GM19193 (cell line): ENCODE data around the gene OCA2.

Source experiments
- POLR2A ChIP-seq: IDR thresholded peaks from 4 replicates; pipeline ENCODE4 v1.6.1; 2011; ENCODE audit not compliant: insufficient read depth, insufficient read length; ENCODE audit errors: extremely low read depth

OCA2 gene

DNA sequence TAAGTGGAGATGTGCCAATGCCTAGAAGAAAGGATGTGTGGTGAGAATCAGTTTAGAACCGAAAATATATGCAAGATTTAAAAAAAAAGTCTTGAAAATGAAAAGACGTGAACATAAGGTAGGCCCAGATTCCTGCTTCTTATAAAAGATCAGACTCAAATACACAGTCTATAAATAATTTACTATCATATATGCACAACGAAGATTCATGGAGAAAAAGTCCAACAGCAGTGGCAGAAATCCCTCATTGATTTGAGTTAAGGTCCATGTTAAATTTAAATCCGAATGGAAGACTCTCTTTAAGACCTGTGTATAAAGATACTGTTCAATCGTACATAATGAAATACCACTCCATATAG is 227.2 kb downstream of the OCA2 start:
- no peak for TF ChIP-seq POLR2A

DNA sequence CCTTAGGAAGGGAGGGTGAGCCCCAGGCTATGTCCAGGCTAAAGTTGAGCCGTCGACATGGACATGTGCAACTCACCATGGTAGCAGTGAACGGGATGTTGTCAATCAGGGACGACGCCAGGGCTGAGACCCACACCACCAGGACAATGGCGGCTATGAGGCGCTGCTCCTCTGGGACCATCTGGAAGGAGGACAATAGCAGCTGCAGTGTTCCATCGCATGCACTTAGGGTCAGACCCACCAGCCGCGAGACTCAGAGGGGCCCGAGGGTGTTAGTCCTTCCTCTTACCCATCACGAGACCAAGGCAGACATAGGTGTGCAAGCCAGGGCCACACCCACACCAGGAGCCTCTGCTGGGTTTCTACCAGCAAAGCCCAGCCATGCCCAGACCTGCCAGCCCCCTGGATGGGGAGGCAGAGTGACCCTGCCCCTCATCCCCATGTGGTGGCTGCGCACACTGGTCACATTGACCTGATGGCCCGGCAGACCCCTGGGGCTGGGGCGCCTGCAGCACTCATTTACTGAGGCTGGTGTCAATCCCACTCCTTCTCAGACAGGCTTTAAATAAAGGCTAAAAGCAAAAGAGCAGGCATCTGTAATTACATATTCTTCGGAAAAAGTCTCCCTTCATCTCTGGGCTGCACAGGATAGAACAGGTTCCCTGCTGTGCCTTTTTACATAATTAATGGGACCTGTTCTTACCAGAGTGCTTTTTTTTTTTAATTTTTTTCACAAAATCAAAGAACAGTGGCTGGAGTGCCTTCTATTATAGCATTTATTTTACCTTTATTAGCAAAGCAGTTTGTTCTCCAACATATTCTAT is 227.8 kb downstream of the OCA2 start:
- no peak for TF ChIP-seq POLR2A

DNA sequence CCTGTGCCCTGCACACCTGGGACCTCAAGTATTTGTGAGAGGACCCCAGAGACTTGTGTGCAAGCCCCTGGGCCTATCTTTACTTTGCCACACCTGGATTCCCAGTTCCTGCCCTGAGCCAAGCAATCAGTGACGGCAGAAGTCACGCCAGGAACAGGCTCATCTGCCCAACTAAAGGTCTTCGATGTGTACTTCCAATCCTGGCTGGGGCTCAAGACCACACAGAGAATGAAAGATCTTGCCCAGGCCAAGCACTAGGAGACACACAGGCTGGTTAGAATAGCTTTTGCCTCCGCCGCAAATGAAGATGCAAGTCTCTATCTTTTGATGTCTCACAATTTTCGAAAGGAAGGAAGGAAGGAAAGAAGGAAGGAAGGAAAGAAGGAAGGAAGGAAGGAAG is 228.8 kb downstream of the OCA2 start:
- no peak for TF ChIP-seq POLR2A

DNA sequence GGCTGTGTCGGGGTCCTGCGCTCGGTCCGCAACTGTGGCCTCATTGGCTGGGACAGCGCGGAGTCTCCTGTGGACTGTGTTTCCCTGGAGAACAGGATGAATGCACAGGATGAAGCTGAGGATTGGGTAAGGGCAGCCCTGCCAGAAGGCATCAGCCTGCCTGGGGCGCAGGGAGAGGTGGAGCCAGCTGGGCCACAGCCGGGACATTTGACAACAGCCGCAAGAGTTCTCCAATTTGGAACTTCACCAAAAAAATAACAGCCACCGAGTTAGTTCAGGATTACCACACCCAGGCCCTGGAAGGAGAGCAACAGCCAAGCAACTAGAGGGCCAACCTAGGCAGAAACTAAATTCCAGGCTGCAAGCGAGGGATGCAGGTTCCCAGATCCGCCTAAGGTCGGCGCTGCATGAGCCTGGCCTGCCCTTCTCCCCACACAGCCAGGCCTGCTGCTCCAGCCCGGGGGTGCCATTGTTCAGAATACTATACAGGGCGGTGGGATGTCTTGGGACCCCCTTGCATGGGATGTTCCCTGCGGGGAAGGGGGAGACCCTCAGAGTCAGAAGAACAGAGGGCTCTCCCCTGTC is 229.3 kb downstream of the OCA2 start:
- TF ChIP-seq POLR2A: no peak

DNA sequence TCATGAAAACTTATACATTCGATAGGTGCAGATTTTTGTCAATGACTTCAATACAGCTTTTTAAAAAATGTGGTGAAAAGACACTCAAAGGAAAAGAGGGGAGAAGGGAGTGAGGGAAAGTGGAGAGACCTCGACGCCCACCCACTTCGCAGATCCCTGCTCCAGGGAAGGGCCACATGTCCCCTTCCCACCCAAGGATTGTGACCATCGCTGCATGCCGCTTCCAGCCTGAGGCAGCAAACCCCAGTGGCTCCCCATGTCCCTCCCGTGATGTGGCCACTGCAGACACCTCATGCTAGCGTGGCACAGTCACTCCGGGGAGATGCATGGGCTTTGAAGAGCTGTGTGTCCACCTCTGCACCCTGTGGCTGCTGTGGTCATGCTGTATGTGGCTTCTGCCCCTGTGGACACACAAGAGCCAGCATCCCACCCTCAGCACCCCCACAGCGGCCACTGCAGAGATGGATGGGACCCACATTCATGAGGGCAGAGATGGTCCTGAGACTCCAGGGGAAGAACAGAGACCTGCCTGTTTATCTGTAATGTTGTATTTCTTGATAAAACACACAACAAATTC is 230.2 kb downstream of the OCA2 start:
- TF ChIP-seq POLR2A: no peak

DNA sequence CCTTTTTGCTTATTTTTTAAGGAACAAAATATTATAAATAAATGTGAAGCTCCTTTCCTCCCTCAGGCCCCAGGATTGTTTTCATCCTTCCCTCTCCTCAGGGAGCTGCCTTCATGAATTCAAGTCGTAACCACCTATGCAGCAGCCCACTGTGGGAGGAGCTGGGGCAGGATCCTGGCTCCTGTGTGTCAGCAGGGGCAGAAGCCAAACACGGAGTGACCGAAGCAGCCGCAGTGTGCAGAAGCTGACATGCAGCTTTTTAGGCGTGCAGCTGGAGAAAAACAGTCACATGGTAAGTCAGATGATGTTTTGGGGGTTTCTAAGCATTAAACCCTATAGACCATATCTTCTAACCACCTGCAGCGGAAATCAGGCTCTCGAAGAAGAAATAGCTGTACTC is 231.3 kb downstream of the OCA2 start:
- TF ChIP-seq POLR2A: no peak

DNA sequence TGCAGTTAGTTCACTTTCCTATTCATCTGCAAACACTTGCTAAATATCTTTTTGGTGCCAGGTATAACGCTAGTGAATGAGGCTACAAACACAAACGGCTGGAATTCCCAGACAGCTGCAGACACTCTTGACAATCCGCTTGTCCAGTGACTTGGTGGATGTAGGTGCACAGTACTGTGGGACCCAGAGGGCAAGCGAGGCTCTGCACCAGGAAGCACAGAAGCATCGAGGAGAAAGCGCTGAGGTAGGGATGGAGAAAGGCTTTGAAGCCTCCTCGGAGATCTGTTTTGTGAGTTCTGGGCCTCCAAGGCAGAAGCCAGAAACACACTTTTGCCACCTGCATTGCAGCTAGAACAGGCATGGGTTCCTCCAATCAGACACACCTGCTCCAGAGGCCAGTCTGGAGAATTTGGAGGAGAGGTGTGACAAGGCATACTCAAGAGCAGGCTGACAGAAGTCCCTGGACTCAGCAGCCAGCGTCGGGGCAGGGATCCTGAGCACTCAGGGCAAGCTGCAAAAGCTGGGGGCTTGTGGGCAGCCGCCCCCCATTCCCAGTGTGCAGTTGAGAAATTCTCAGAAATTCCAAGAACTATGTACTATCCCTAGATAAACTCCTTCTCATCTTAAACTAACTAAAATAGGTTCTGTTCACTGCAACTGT is 232.5 kb downstream of the OCA2 start:
- TF ChIP-seq POLR2A: no peak

DNA sequence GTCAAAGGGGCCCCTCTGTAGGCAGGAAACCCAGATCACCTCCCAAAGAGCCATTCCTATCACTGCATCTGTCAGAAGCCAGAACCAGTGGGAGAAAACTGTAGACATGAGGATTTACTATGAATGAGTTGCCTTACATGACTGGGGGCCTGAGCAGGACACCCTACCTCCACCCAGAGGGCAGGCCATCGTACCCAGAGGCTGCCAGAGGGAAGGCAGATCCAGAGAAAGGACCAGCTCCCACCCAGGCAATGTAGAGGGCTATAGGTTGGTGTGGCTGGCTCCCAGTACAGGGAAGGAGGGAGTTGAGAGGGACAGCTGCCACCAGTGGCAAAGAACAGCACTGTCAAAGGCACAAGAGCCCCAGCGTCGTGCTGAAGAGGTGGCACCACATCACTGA is 233.2 kb downstream of the OCA2 start:
- TF ChIP-seq POLR2A: no peak

DNA sequence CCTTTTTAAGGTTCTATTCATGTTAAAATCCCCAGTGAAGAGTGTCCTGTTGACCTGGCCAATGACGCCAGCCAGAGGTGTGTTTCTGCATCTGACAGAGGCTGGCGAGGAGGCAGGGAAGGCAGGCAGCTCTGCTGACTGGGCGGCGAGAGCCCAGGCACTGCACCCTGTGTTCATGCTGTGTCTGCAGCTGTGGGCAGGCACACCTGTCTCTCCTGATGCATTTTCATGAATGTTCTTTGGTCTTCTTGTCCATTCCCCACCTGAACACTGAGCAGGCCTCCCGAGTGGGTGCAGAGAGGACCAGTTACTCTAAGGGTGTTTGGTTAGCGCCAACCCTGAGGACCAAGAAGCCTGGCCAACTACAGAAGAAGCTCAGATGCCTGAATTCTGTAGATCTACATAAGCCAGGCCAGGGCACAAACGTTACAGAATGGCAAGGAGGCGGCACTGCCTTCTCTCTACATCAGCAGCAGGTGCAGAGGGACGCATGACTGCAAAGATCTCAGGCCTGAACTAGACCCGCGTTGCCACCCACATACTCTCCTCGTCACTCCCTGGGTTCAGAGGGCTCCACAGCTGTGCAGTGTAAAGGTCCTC is 233.7 kb downstream of the OCA2 start:
- no peak for TF ChIP-seq POLR2A

DNA sequence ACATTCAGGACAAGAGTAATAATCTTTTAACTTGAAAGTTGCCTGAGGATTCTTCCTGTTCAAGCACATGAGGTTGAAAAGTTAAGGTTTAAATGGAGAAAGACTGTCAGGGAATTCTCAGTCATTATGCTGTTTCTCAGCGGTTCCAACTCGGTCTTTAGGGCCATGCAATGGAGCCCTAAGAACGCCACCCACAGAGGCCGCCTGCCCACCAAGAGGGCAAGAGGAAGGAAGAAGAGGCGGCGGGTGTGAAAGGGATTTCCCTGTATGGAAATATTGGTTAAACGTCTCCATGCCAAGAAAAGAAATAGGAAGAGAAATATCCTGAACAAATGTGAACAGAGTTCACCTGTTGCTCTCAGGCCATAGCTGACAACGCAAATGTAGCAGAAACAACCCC is 234.4 kb downstream of the OCA2 start:
- TF ChIP-seq POLR2A: no peak

DNA sequence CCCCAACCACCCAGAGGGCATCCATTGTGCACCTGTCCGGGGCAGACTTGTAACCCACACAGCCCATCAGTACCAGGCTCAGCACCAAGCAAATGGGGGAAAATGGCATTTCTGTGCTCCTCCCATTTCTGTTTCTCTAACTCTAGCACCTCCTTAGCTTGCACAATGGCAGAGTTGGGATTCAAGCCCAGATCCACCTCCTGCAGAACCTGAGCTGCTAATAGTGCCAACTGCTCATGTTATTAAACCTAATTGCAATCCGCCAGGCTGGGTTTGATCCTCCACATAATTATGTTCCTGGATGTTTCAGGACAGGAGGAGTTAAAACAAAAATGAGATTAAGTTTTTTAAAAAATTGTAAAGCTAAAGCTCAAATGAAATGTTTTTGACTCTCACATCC is 235.0 kb downstream of the OCA2 start:
- no peak for TF ChIP-seq POLR2A

DNA sequence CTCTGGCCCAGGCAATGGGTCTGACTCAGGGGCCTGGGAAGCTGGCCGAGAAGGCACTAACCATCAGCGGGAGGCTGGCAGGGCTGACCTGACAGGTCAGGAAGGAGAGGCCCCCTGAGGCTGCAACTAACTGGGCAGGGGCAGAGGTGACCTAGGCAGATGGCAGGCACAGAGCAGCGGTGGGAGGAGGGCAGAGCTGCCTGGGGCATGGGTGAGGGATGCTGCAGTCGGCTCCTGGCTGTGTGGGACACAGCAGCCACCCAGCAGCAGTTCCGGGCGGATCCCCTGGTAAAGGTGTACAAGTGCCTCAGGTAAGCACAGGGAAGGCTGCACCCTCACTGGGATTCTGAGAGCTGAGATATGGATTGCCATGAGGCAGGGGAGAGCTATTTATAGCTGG is 236.1 kb downstream of the OCA2 start:
- TF ChIP-seq POLR2A: no peak

DNA sequence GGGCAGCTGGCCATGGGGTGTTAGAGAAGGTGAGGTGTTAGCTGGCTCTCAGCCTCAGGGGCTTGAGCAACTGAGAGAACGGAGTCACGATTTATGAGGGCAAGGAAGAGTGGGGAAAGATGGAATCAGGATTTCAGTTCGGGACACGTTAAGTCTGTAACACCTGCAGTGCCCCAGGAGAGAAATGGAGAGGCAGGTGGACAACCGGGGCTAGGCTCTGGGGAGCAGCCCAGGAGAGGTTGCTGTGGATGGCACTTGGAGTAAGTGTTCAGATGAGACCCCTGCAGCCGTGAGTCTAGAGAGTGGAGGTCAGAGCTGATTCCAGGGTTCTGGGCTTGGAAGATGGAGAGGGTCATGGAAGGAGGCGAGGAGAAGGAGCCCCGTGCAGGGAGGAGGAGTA is 237.9 kb downstream of the OCA2 start:
- TF ChIP-seq POLR2A: no peak

DNA sequence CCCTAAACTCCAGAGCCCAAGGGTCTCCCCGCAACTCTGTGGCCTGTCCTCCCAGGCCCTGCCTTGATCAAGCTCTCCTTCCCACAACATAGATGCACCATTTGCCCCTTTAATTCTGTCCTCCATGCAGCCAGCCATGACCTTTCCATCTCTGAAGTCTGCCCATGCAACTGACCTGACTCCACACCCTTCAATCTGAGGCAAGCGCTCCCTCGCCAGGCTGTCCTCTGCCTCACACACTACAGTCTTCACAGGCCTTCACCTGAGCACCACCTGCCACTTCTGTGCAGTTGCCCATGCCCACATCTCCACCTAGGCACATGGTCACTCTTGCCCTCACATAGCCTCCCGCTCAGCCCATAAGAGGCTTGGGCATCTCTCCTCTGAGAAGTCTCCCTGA is 244.0 kb downstream of the OCA2 start:
- TF ChIP-seq POLR2A: no peak

DNA sequence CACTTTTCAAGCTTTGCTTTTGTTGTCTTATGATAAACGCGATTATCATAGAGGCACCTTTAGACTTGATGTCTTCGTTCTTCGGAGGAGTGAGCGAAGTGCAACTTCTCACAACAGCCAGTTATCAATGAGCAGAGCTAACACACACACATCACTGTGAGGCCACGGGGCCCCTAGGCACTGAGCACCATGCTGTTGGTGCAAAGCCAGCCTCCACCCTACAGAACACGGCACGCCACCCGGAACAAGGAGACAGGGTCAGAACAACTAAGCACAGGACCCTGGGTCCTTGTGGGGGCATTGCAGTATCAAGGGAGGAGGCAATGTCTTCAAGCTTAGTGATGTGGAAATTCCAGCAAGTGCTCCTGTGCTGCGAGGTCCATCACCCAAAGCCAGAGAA is 244.5 kb downstream of the OCA2 start:
- no peak for TF ChIP-seq POLR2A
